ENCODE data around the gene ANKFY1.

- TF ChIP-seq CTCF (IDR thresholded peaks at IDR 0.05) (no peak), POLR2A (IDR thresholded peaks at IDR 0.05) (no peak)
Observed at GRCh38 chr17:4256952-4257351, 6.8 kb downstream of the ANKFY1 start.
